ENCODE measurements around the gene SLC25A13. TPM values are rescaled to one million over a fixed set of nuclear protein-coding genes. Genes with fewer than 3 reads are reported as not detected.

The SLC25A13 gene
- total and polyA plus RNA-seq, 9 of the 15 experiments (the other 6 are each of a cell fraction or from before 2014, with no cell fraction given), result 21.4 to 80.2 (median 58.7) TPM

GRCh38 chr7:96332325-96332724 lies 10.4 kb upstream of the SLC25A13 start:
- Histone ChIP-seq H3K9ac (ENCODE audit: insufficient read depth in 1 of 2, low read depth in 2 of 2, low read length in 2 of 2) (no peak overlapping the region), H3K9me1 (ENCODE audit: control insufficient read depth, insufficient read depth, low read length) (no peaks in the 10 kb centered on the region), H3K4me1 (replicated peaks in 1 of 2; ENCODE audit: control insufficient read depth in 2 of 2, insufficient read depth in 2 of 2, low read length in 2 of 2) (no peaks in the 10 kb centered on the region; a peak in 1 of 5 replicates), H3K4me3 (no peak overlapping the region), H4K20me1 (replicated peaks; ENCODE audit: control insufficient read depth, insufficient read depth, low read length) (no peaks in the 10 kb centered on the region), H3K36me3 (ENCODE audit: control insufficient read depth, insufficient read depth, low read length) (no peaks in the 10 kb centered on the region), H3K27ac (ENCODE audit: extremely low read depth, low read depth, low read length) (no peak overlapping the region), H3K79me2 (ENCODE audit: control insufficient read depth, insufficient read depth, low read length) (no peaks in the 10 kb centered on the region), H3K4me2 (ENCODE audit: insufficient read depth, low read length) (no peak overlapping the region), H3K9me3 (replicated peaks; ENCODE audit: control insufficient read depth, insufficient read depth, low read depth, low read length) (no peaks in the 10 kb centered on the region), H2AFZ (ENCODE audit: low read depth, low read length) (no peak overlapping the region), H3K27me3 (ENCODE audit: control insufficient read depth in 2 of 2, insufficient read depth in 2 of 2, low read length in 2 of 2) (peaks cover 7% of the 10 kb centered on the region in 2 experiments)
- FAIRE-seq (no peak), DNase-seq (ENCODE audit: extremely low read depth in 1 of 4, low spot score in 3 of 4) (no peak), ATAC-seq (no peak)
- ChIA-PET CTCF (ENCODE audit: low intra/inter-chr PET ratio) (no interaction called here), POLR2A (no interaction called here)
- no TSS peak for BruUV-seq (replicated peaks)
- intact Hi-C loops (cut with micrococcal nuclease) (no loop called here), in situ Hi-C loops (cut with MboI) (no loop called here)
- 15% methylated on average over 3 of the region's 3 CpGs for WGBS (ENCODE audit: insufficient coverage, low coverage, missing lambda C conversion rate)
- TF ChIP-seq LEF1 (IDR thresholded peaks at IDR 0.05) (no peak), FOXA3 (CRISPR knock-in tag; conservative IDR thresholded peaks at IDR 0.05 in 1 of 2, IDR thresholded peaks at IDR 0.05 in 1 of 2) (no peak), POLR3A (IDR thresholded peaks at IDR 0.05; ENCODE audit: borderline replicate concordance, extremely low read depth, insufficient read depth, insufficient read length) (no peak), ZNF316 (IDR thresholded peaks at IDR 0.05) (no peak), TRIM28 (IDR thresholded peaks at IDR 0.05) (no peak), STAT5B (CRISPR knock-in tag; IDR thresholded peaks at IDR 0.05) (no peak), ZNF766 (CRISPR knock-in tag; conservative IDR thresholded peaks at IDR 0.05) (no peak), SMAD1 (IDR thresholded peaks at IDR 0.05; ENCODE audit: low read depth, low read length, partially characterized antibody) (no peak), SRSF3 (IDR thresholded peaks at IDR 0.05; ENCODE audit: insufficient read depth, low read length) (no peak), TEAD2 (tag; IDR thresholded peaks at IDR 0.05) (no peak), MXI1 (IDR thresholded peaks at IDR 0.05; ENCODE audit: low read depth, low read length) (no peak), NFIC (IDR thresholded peaks at IDR 0.05) (no peak), TRIM24 (IDR thresholded peaks at IDR 0.05) (no peak), ZMIZ1 (IDR thresholded peaks at IDR 0.05; ENCODE audit: low read depth in 2 of 2, low read length in 2 of 2) (no peak), ZNF449 (CRISPR knock-in tag; IDR thresholded peaks at IDR 0.05) (no peak), MAX (CRISPR knock-in tag; IDR thresholded peaks at IDR 0.05) (no peak), E2F3 (CRISPR knock-in tag; IDR thresholded peaks at IDR 0.05) (no peak), MNT (conservative IDR thresholded peaks at IDR 0.05) (no peak)

All from K562 (cell line).